Lung (tissue), 12 donors: ENCODE measurements around the gene ARL13B. TPM values are rescaled to one million over a fixed set of nuclear protein-coding genes. Genes with fewer than 3 reads are reported as not detected.
"Not testable (repeated sequence)": the region's sequence is repeated elsewhere in the genome, so short reads cannot be mapped to it uniquely, and the experiment has no call there.

Source experiments
- ATAC-seq: fragments of 200-7000 bp; cut with Tn5 transposase; one replicate; pipeline ENCODE4 v1.9.1; 2020; ENCODE audit warnings: moderate number of reproducible peaks; ENCODE audit not compliant: insufficient read depth, low FRiP score
- DNase-seq, 3 donors: peaks; one replicate each; pipeline ENCODE4 v3.0.0-alpha.2; 2013 to 2017
- H3K27ac ChIP-seq, 2 donors: one replicate each; pipeline ENCODE4 v1.5.1; 2013; ENCODE audit warnings: mild to moderate bottlenecking in 2 of 2, moderate library complexity in 2 of 2, control low read depth in 1 of 2, inconsistent platforms in 1 of 2, low read depth in 1 of 2, low read length in 1 of 2
- H3K27me3 ChIP-seq, 3 donors: one replicate each; pipeline ENCODE4 v1.5.1; 2013; ENCODE audit warnings: low read length in 2 of 3; ENCODE audit not compliant: control insufficient read depth in 3 of 3, insufficient read depth in 3 of 3
- H3K36me3 ChIP-seq, 4 donors: one replicate each; pipeline ENCODE4 v1.5.1; 2013; ENCODE audit warnings: low read length in 4 of 4, mild to moderate bottlenecking in 1 of 4, moderate library complexity in 1 of 4; ENCODE audit not compliant: control insufficient read depth in 4 of 4, insufficient read depth in 4 of 4
- H3K4me1 ChIP-seq, 5 donors: one replicate each; pipeline ENCODE4 v1.5.1; 2013; ENCODE audit warnings: low read length in 5 of 5, mild to moderate bottlenecking in 2 of 5, moderate library complexity in 1 of 5; ENCODE audit not compliant: control insufficient read depth in 5 of 5, insufficient read depth in 5 of 5
- H3K4me3 ChIP-seq: one replicate; pipeline ENCODE4 v1.5.1; 2013; ENCODE audit warnings: mild to moderate bottlenecking, control low read depth, moderate library complexity
- H3K9ac ChIP-seq, 2 donors: one replicate each; pipeline ENCODE4 v1.5.1; 2013; ENCODE audit warnings: low read length in 2 of 2, control low read depth in 1 of 2; ENCODE audit not compliant: insufficient read depth in 1 of 2
- H3K9me3 ChIP-seq, 4 donors: one replicate each; pipeline ENCODE4 v1.5.1; 2013; ENCODE audit warnings: low read length in 3 of 4, mild to moderate bottlenecking in 1 of 4, moderate library complexity in 1 of 4; ENCODE audit not compliant: control insufficient read depth in 4 of 4, insufficient read depth in 3 of 4
- WGBS, 2 donors: extraction: QIAGEN DNeasy Blood & Tissue Kit; methylation state at CpG; one replicate each; pipeline ENCODE4 v1.1.7; 2013; 5-methylcytosine and 5-hydroxymethylcytosine counted together
- polyA plus RNA-seq, 2 donors: library from polyadenylated mRNA; stranded (reverse); fragments of 200-250 nt; gene quantifications; one replicate each; pipeline ENCODE4 v1.2.1, GENCODE V29; 2013
- total RNA-seq, 2 donors: library from RNA; depleted of rRNA in 1 of 2; stranded (reverse); fragments of >200 nt in 1 of 2; gene quantifications; one replicate each; pipeline ENCODE4 v1.2.1, GENCODE V29; 2014 to 2021
- TF ChIP-seq, protein P1 (sequence below): IDR thresholded peaks from 2 replicates; pipeline ENCODE4 v1.5.1; 2012; ENCODE audit warnings: mild to moderate bottlenecking; ENCODE audit errors: control extremely low read depth, extremely low read depth
- donor health status: control.
- donor health status: control.
- donor health status: Bipolar disorder and iron deficiency.
- donor health status: healthy.
- donor health status: DM: yes; HTN: yes; CAD: no.

Gene ARL13B
- total and polyA plus RNA-seq, 4 donors = 8.4 to 19.6 (median 13.2) TPM

DNA sequence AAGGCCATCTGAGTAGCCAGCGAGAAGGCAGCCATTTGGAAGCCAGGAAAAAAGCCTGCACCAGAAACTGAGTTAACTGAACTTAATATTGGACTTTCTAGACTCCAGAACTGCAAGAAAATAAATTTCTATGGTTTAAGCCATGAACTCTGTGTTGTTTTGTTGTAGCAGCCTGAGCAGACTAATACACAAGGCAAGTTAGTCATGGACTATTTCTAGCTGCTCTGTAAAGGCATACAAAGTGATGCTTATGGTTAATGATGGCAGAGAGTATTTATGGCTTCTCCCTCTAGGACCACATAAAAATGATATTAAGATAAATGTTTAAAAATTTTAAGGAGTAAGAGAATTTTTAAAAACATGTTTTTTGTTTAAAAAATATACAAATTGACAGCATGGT is 43.4 kb upstream of the ARL13B start:
- DNase-seq (no peak), ATAC-seq (no peak)
- H3K4me1 ChIP-seq = peaks cover 0 to 4% (median 0%) of the 10 kb centered on the region in 5 donors
- no peak overlapping the region for H3K4me3 ChIP-seq
- no peak overlapping the region for H3K9ac ChIP-seq
- H3K9me3 ChIP-seq = no peaks in the 10 kb centered on the region
- no peaks in the 10 kb centered on the region for H3K27me3 ChIP-seq
- TF ChIP-seq, protein P1, sequence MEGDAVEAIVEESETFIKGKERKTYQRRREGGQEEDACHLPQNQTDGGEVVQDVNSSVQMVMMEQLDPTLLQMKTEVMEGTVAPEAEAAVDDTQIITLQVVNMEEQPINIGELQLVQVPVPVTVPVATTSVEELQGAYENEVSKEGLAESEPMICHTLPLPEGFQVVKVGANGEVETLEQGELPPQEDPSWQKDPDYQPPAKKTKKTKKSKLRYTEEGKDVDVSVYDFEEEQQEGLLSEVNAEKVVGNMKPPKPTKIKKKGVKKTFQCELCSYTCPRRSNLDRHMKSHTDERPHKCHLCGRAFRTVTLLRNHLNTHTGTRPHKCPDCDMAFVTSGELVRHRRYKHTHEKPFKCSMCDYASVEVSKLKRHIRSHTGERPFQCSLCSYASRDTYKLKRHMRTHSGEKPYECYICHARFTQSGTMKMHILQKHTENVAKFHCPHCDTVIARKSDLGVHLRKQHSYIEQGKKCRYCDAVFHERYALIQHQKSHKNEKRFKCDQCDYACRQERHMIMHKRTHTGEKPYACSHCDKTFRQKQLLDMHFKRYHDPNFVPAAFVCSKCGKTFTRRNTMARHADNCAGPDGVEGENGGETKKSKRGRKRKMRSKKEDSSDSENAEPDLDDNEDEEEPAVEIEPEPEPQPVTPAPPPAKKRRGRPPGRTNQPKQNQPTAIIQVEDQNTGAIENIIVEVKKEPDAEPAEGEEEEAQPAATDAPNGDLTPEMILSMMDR = no peak
- no peak overlapping the region for H3K27ac ChIP-seq
- 88 to 93% methylated on average over 1 of the region's 1 CpG for WGBS, 2 donors
- H3K36me3 ChIP-seq = no peaks in the 10 kb centered on the region

DNA sequence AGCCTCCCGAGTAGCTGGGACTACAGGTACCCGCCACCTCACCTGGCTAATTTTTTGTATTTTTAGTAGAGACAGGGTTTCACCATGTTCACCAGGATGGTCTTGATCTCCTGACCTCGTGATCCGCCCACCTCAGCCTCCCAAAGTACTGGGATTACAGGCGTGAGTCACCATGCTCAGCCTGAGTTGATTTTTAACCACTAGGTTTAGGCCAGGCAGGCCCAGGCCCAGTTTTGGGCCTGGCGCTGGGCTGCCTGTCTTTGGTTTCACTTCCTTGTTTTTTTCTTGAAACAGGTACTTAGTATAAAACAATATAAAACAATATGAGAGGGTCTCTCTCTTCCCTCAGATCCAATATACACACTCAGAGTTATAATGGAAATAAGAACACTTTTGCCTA is 42.5 kb upstream of the ARL13B start:
- not testable (repeated sequence) for H3K36me3 ChIP-seq, ATAC-seq, H3K27me3 ChIP-seq, H3K9ac ChIP-seq, H3K27ac ChIP-seq, H3K4me1 ChIP-seq, H3K9me3 ChIP-seq, H3K4me3 ChIP-seq, DNase-seq
- 94% methylated on average over 6 of the region's 6 CpGs for WGBS, 2 donors

DNA sequence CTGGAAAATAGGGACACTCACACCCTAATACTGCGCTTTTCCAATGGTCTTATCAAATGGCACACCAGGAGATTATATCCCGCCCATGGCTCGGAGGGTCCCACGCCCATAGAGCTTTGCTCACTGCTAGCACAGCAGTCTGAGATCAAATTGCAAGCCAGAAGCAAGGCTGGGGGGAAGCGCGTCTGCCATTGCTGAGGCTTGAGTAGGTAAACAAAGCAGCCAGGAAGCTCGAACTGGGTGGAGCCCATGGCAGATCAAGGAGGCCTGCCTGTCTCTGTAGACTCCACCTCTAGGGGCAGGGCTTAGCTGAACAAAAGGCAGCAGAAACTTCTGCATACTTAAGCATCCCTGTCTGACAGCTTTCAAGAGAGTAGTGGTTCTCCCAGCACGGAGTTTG is 30.0 kb upstream of the ARL13B start:
- H3K27me3 ChIP-seq, ATAC-seq, H3K4me3 ChIP-seq, H3K4me1 ChIP-seq, DNase-seq, H3K9ac ChIP-seq, H3K9me3 ChIP-seq, H3K27ac ChIP-seq, H3K36me3 ChIP-seq: not testable (repeated sequence)
- 86 to 89% methylated on average over 8 of the region's 8 CpGs for WGBS, 2 donors

DNA sequence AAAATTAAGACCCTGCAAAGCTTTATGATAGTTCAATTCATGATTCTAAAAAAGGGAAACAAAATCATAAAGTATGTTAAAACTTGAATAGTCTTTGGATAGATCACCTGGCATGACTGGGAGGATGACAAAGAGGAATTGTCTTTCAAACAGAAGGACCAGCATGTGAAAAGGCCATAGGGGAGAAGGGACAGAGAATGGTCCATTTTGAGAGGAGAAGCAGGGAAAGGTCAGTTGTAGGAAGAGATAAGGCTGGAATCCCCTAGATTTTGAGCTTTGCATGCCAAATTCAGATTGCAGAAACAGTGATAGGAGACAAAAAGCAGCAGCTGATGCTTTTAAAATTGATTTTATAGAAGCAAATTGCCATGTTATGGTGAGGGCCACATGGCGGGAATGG is 18.9 kb upstream of the ARL13B start:
- WGBS, 2 donors = 95 to 100% methylated on average over 1 of the region's 1 CpG
- Histone ChIP-seq H3K36me3 (no peaks in the 10 kb centered on the region), H3K4me3 (no peak overlapping the region), H3K27me3 (no peaks in the 10 kb centered on the region), H3K9me3 (no peaks in the 10 kb centered on the region), H3K9ac (no peak overlapping the region), H3K27ac (no peak overlapping the region), H3K4me1 (no peaks in the 10 kb centered on the region)
- TF ChIP-seq, protein P1 = no peak
- no peak for DNase-seq
- ATAC-seq = no peak

DNA sequence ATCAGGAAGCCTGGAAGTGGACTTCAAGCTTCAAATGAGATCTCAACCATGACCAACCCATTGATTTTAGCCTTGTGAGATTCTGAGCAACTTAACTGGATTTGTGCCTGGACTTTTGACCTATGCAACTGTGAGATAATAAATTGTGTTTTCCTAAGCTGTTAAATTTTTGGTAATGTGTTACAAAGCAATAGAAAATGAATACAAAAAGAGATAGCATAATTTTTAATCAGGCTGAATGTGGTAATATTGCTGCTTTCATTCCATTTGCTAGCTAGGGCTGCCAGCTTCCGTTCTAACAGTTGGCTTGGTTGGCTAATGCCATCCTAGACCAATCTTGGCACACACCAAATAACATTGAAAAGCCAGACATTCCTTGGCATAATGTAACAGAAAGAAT is 18.5 kb upstream of the ARL13B start:
- 81 to 84% methylated on average over 1 of the region's 1 CpG for WGBS, 2 donors

More for the DNA sequence above, 18.5 kb upstream of the ARL13B start:
- Histone ChIP-seq H3K9me3 (no peaks in the 10 kb centered on the region), H3K4me1 (no peaks in the 10 kb centered on the region), H3K27ac (no peak overlapping the region), H3K27me3 (no peaks in the 10 kb centered on the region), H3K36me3 (no peaks in the 10 kb centered on the region), H3K9ac (no peak overlapping the region), H3K4me3 (no peak overlapping the region)
- TF ChIP-seq, protein P1 = no peak
- DNase-seq = no peak
- no peak for ATAC-seq
